ENCODE measurements around the gene C17orf67.

The C17orf67 gene

GRCh38 chr17:56832446-56832845, 1.3 kb downstream of the C17orf67 start:
- ATAC-seq: no peak

- no peak for ATAC-seq
These were observed 2.2 kb downstream of the C17orf67 start for GRCh38 chr17:56831369-56832095.

GRCh38 chr17:56830726-56831368, 2.9 kb downstream of the C17orf67 start:
- ATAC-seq: no peak

- ATAC-seq: no peak
These were observed 6.9 kb downstream of the C17orf67 start for GRCh38 chr17:56826611-56827414.

- no peak for ATAC-seq
These were observed 9.2 kb downstream of the C17orf67 start for GRCh38 chr17:56824503-56824902.

- ATAC-seq: no peak
These were observed 9.9 kb downstream of the C17orf67 start for GRCh38 chr17:56823848-56824247.

GRCh38 chr17:56822725-56823124, 11.0 kb downstream of the C17orf67 start:
- ATAC-seq: peak in 1 of 2 donors; percentile 25

- ATAC-seq: peak; percentile 84 to 86
These were observed 11.7 kb downstream of the C17orf67 start for GRCh38 chr17:56821847-56822534.

GRCh38 chr17:56820207-56820606, 13.5 kb downstream of the C17orf67 start:
- no peak for ATAC-seq

- ATAC-seq: peak; percentile 35 to 37
These were observed 14.1 kb downstream of the C17orf67 start for GRCh38 chr17:56819431-56820145.

GRCh38 chr17:56819030-56819429, 14.7 kb downstream of the C17orf67 start:
- ATAC-seq: no peak

GRCh38 chr17:56817066-56817465, 16.7 kb downstream of the C17orf67 start:
- ATAC-seq: no peak

- no peak for ATAC-seq
These were observed 18.0 kb downstream of the C17orf67 start for GRCh38 chr17:56815711-56816110.

- ATAC-seq: no peak
These were observed 20.8 kb downstream of the C17orf67 start for GRCh38 chr17:56812901-56813388.

GRCh38 chr17:56810891-56811775, 22.6 kb downstream of the C17orf67 start:
- ATAC-seq: no peak

GRCh38 chr17:56810343-56810742, 23.4 kb downstream of the C17orf67 start:
- ATAC-seq: no peak

GRCh38 chr17:56809820-56810179, 23.9 kb downstream of the C17orf67 start:
- no peak for ATAC-seq

GRCh38 chr17:56809106-56809819, 24.5 kb downstream of the C17orf67 start:
- no peak for ATAC-seq

GRCh38 chr17:56808503-56808902, 25.2 kb downstream of the C17orf67 start:
- no peak for ATAC-seq

- no peak for ATAC-seq
These were observed 26.0 kb downstream of the C17orf67 start for GRCh38 chr17:56807723-56808122.

Data from activated CD4-positive, CD25-positive, alpha-beta regulatory T cell treated with anti-CD3 and anti-CD28 coated beads, Interleukin-2, amount 50 U/mL, for 24 hours (primary cell).